Effector memory CD8-positive, alpha-beta T cell (primary cell): ENCODE results near the gene VSNL1.

ENCODE experiments used
- ATAC-seq: fragments of 150-1000 bp; cut with Tn5 transposase; replicated peaks from 2 replicates; pipeline ENCODE4 v1.10.0; 2021; ENCODE audit warnings: mild to moderate bottlenecking, moderate library complexity
- DNase-seq, 3 experiments: peaks; one replicate each; pipeline ENCODE4 v3.0.0; 2021
- H3K27ac Mint-ChIP-seq, 2 donors: one replicate each; pipeline ENCODE4 v1.8.0; 2022; ENCODE audit warnings: mild to moderate bottlenecking in 2 of 2, mixed read lengths in 2 of 2, moderate library complexity in 2 of 2
- H3K27me3 Mint-ChIP-seq, 2 donors: one replicate each; pipeline ENCODE4 v1.8.0; 2022; ENCODE audit warnings: mixed read lengths in 2 of 2
- H3K36me3 Mint-ChIP-seq: one replicate; pipeline ENCODE4 v1.8.0; 2022; ENCODE audit warnings: mild to moderate bottlenecking, moderate library complexity, mixed read lengths; ENCODE audit not compliant: insufficient read depth
- H3K4me1 Mint-ChIP-seq, 2 donors: one replicate each; pipeline ENCODE4 v1.8.0; 2022; ENCODE audit warnings: low read depth in 2 of 2, mixed read lengths in 2 of 2
- H3K4me3 Mint-ChIP-seq, 2 donors: one replicate each; pipeline ENCODE4 v1.8.0; 2022; ENCODE audit warnings: mild to moderate bottlenecking in 2 of 2, mixed read lengths in 2 of 2, moderate library complexity in 2 of 2
- H3K9me3 Mint-ChIP-seq, 2 donors: one replicate each; pipeline ENCODE4 v1.8.0; 2022; ENCODE audit warnings: mixed read lengths in 2 of 2

Gene VSNL1

GRCh38 chr2:17533546-17533945 lies 7.0 kb upstream of the VSNL1 start:
- Mint-ChIP-seq H3K36me3 (no peaks in the 10 kb centered on the region), H3K27ac (no peak overlapping the region), H3K4me3 (no peak overlapping the region), H3K9me3 (peaks cover 0 to 6% of the 10 kb centered on the region in 2 donors), H3K4me1 (no peaks in the 10 kb centered on the region), H3K27me3 (peaks cover 14 to 21% of the 10 kb centered on the region in 2 donors)
- DNase-seq (no peak), ATAC-seq (no peak)

DNA sequence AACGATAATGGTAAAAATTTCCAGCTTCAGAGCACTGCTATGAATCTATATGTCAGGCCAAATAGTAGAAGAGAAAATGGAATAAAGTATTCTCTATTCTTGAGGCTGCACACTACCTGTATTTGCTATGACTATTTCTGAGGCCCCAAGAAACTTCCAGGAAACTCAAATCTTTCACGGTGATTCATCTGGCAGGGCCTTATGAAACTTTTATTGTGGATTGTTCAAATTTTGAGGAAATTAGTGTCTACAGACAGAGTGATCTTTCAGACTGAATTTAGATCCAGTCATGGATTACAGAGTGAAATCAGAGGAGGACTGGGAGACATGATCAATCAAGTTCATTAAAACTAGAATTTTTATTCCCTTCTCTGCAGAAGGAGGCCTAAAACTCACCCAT lies 4.1 kb upstream of the VSNL1 start:
- ATAC-seq (no peak), DNase-seq (no peak)
- Mint-ChIP-seq H3K4me3 (no peak overlapping the region), H3K27ac (no peak overlapping the region), H3K27me3 (peaks cover 38 to 41% of the 10 kb centered on the region in 2 donors), H3K36me3 (no peaks in the 10 kb centered on the region), H3K4me1 (no peaks in the 10 kb centered on the region), H3K9me3 (peaks cover 0 to 6% of the 10 kb centered on the region in 2 donors)

DNA sequence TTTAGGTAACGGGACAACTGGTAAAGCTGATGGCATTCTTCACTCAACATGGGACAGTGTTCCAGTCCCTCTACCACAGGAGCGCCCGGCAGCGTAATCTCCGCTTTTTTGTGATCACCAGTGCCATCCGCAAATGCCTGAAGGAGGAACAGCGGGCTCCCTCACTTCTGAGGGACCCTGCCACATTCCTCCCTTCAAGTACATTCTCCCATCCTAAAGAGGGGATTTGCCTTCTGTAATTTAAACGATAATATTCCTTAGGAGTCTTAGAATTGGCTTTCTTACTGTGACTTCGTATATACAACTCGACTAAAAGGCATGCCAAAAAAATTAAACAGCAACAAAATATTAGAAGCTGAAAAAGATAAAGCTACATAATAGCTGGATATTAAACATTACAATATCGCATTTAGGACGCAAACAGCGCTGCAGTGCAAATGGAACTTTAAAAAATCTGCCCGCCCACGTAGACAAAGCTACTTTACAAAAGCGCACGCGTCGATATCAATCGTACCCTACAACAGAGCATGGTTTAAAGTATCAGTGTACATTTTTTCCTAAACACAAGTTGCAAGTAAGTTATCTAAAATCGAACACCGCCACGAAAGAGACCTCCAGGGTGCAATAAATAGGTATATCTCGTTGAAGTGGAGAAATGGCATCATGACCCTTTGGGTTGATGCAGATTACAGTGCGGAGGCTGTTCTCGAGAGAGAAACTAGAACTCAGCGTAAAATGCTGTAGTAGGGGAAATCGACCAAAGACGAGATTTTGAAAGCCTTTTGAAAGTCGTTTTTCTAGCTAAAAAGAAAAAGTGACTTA lies 2.3 kb upstream of the VSNL1 start:
- ATAC-seq (no peak), DNase-seq (no peak)
- Mint-ChIP-seq H3K27me3 (peaks cover 42 to 55% of the 10 kb centered on the region in 2 donors), H3K36me3 (no peaks in the 10 kb centered on the region), H3K4me1 (no peaks in the 10 kb centered on the region), H3K9me3 (peaks cover 0 to 8% of the 10 kb centered on the region in 2 donors), H3K4me3 (no peak overlapping the region), H3K27ac (no peak overlapping the region)

DNA sequence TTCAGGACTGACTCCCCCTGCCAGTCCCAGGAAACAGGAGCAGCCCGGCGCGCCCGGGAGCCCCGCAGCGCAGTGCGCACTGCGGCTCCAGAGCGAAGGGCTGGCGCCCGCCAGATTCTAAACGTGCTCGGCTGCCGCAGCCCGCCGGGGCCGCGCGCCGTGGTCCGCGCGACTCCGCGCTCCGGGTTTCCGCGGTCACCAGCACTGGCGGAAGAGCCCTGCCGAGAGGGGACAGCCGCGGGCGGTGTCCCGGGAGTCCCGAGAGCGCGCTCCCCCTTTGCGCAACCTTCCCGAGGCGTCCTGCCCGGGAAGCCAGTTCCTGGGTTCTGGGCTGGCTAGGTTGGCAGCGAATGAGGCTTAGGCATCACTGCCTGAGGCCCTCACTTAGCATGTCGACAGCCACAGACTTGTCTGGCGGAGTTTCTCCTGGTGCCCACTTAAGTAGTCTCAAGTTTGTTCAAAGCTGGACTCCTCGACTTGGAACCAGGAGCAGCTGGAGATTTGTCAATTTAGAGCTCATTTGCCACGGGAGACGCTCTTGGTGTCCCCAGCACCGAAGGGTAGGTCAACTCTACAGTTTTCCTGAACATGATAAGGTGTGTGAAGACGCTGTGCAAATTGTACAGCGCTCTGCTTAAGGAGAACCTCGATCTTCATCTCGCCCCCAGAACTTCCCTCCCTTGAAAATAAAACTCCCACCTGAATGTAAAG lies 1.5 kb upstream of the VSNL1 start:
- Mint-ChIP-seq H3K4me1 (no peaks in the 10 kb centered on the region), H3K4me3 (no peak overlapping the region), H3K27ac (no peak overlapping the region), H3K27me3 (peaks cover 42 to 58% of the 10 kb centered on the region in 2 donors), H3K9me3 (peaks cover 0 to 8% of the 10 kb centered on the region in 2 donors), H3K36me3 (no peaks in the 10 kb centered on the region)
- DNase-seq = no peak
- no peak for ATAC-seq

- Mint-ChIP-seq H3K4me1 (no peaks in the 10 kb centered on the region), H3K9me3 (peaks cover 0 to 8% of the 10 kb centered on the region in 2 donors), H3K36me3 (no peaks in the 10 kb centered on the region), H3K27me3 (peaks cover 42 to 58% of the 10 kb centered on the region in 2 donors), H3K27ac (no peak overlapping the region), H3K4me3 (no peak overlapping the region)
- ATAC-seq (no peak), DNase-seq (no peak)
These were observed 844 bp upstream of the VSNL1 start for GRCh38 chr2:17539611-17540092.

GRCh38 chr2:17540813-17541530 lies 476 bp downstream of the VSNL1 start:
- H3K27ac Mint-ChIP-seq = no peak overlapping the region
- H3K4me3 Mint-ChIP-seq = no peak overlapping the region
- no peaks in the 10 kb centered on the region for H3K36me3 Mint-ChIP-seq
- no peaks in the 10 kb centered on the region for H3K4me1 Mint-ChIP-seq
- DNase-seq = no peak
- peaks cover 35 to 58% of the 10 kb centered on the region in 2 donors for H3K27me3 Mint-ChIP-seq
- ATAC-seq = no peak
- peaks cover 0 to 4% of the 10 kb centered on the region in 2 donors for H3K9me3 Mint-ChIP-seq

DNA sequence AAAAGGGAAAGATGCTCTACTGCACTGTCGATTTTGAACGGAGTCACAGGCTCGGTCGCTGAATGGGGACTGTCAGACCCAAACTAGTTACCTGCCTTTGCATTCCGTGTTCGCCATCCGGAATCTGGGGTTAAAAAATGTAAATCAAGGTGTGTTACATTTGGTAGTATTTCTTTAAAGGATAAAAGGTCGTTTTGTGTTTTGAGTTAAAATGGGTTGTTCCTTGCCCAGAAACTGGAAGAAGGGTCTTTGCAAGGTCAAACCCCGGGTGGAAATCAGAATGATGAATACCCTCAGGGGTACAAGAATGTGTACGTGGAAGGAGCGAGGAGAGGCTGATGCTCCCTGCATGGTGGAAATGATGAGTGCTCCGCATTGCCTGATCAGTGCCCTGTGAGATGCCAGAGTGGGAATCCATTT lies 1.0 kb downstream of the VSNL1 start:
- Mint-ChIP-seq H3K4me3 (no peak overlapping the region), H3K27me3 (peaks cover 32 to 58% of the 10 kb centered on the region in 2 donors), H3K4me1 (no peaks in the 10 kb centered on the region), H3K9me3 (peaks cover 0 to 2% of the 10 kb centered on the region in 2 donors), H3K27ac (no peak overlapping the region), H3K36me3 (no peaks in the 10 kb centered on the region)
- no peak for DNase-seq
- no peak for ATAC-seq

DNA sequence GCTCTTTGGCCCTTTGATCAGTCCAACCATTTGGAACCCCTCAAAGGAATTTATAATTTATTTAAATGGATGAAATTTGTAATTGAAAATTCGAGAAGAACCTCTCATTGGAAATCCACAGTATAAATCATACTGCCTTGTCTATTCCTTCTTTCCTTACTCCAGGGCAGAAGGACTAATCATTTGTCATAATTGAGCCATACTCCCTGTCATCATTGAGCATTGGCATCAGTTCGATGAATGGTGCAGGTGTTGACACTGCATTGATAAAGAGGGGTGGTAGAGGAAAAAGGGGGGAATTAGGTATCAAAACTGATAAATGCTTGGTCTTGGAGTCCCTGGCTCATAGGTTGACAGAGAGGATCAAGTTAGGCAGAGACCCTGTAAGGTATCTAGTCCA lies 2.0 kb downstream of the VSNL1 start:
- ATAC-seq (no peak), DNase-seq (no peak)
- H3K27me3 Mint-ChIP-seq = peaks cover 30 to 56% of the 10 kb centered on the region in 2 donors
- no peak overlapping the region for H3K27ac Mint-ChIP-seq
- peaks cover 0 to 2% of the 10 kb centered on the region in 2 donors for H3K9me3 Mint-ChIP-seq
- H3K4me3 Mint-ChIP-seq = no peak overlapping the region
- no peaks in the 10 kb centered on the region for H3K36me3 Mint-ChIP-seq
- no peaks in the 10 kb centered on the region for H3K4me1 Mint-ChIP-seq

DNA sequence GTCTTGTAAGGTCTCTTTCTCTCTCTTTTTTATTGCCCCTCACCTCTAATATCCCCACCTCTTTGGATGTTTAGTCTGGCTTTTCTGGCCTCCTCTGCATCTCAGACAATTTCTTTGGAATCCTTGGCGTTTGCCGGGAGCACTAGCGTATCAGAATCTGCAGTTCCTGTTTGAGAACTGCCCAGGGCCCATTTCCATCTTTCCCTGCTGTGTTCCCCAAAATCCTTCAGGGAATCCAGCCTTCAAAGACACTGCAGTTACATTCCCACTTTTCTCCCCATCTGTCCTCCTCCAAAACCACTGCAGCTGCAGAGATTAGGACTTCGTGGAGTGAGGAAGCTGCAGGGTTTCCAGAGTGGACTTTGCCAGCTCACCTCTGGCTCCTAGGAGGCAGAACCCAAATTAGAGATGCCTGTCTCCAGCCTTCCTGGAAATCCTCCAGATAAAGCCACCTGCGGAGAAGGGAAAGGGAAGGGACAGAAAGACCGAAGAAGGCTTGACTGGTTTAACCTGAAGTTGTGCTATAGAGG lies 2.7 kb downstream of the VSNL1 start:
- peaks cover 25 to 56% of the 10 kb centered on the region in 2 donors for H3K27me3 Mint-ChIP-seq
- peaks cover under 1 to 2% of the 10 kb centered on the region in 2 donors for H3K9me3 Mint-ChIP-seq
- DNase-seq (no peak), ATAC-seq (no peak)
- H3K27ac Mint-ChIP-seq = no peak overlapping the region
- no peaks in the 10 kb centered on the region for H3K36me3 Mint-ChIP-seq
- H3K4me3 Mint-ChIP-seq = no peak overlapping the region
- H3K4me1 Mint-ChIP-seq = no peaks in the 10 kb centered on the region

GRCh38 chr2:17543848-17544247 lies 3.4 kb downstream of the VSNL1 start:
- Mint-ChIP-seq H3K4me1 (no peaks in the 10 kb centered on the region), H3K9me3 (peaks cover 4 to 7% of the 10 kb centered on the region in 2 donors), H3K27ac (no peak overlapping the region), H3K27me3 (peaks cover 21 to 56% of the 10 kb centered on the region in 2 donors), H3K36me3 (no peaks in the 10 kb centered on the region), H3K4me3 (no peak overlapping the region)
- ATAC-seq (no peak), DNase-seq (no peak)

- Mint-ChIP-seq H3K27me3 (peaks cover 21 to 54% of the 10 kb centered on the region in 2 donors), H3K36me3 (no peaks in the 10 kb centered on the region)
These were observed 3.8 kb downstream of the VSNL1 start for GRCh38 chr2:17544256-17544655.

GRCh38 chr2:17545680-17546613 lies 5.5 kb downstream of the VSNL1 start:
- Mint-ChIP-seq H3K4me1 (no peaks in the 10 kb centered on the region), H3K4me3 (no peak overlapping the region), H3K9me3 (peaks cover 4 to 7% of the 10 kb centered on the region in 2 donors), H3K36me3 (no peaks in the 10 kb centered on the region), H3K27ac (no peak overlapping the region), H3K27me3 (peaks cover 9 to 37% of the 10 kb centered on the region in 2 donors)
- ATAC-seq = no peak
- DNase-seq = no peak

More at GRCh38 chr2:17544256-17544655, 3.8 kb downstream of the VSNL1 start:
- DNase-seq = no peak
- no peak for ATAC-seq
- Mint-ChIP-seq H3K9me3 (peaks cover 4 to 7% of the 10 kb centered on the region in 2 donors), H3K27ac (no peak overlapping the region), H3K4me3 (no peak overlapping the region), H3K4me1 (no peaks in the 10 kb centered on the region)
